Transverse colon (tissue), 3 donors: Measurements from ENCODE around the gene ABHD11.

Experiments used
- CTCF ChIP-seq, 5 experiments: fragments of 200-600 bp in 3 of 5; fragments of 450-650 bp in 2 of 5; sonication (generic) in 3 of 5; IDR thresholded peaks; 1 replicate in 2 of 5; 2 replicates in 3 of 5; pipeline ENCODE4 v1.5.1; 2016 to 2017; ENCODE audit warnings: antibody characterized with exemption in 5 of 5, inconsistent platforms in 3 of 5, mild to moderate bottlenecking in 2 of 5, moderate library complexity in 1 of 5
- POLR2A ChIP-seq: fragments of 450-650 bp; IDR thresholded peaks from one replicate; pipeline ENCODE4 v1.6.1; 2016; ENCODE audit warnings: antibody characterized with exemption, mild to moderate bottlenecking, moderate library complexity

GRCh38 chr7:73786588-73786987, 48.0 kb upstream of the ABHD11 start:
- TF ChIP-seq POLR2A (no peak), CTCF (IDR thresholded peaks at IDR 0.05) (no peak)
